Natural killer cell (primary cell): ENCODE measurements around the gene ENGASE. TPM values are rescaled to one million over a fixed set of nuclear protein-coding genes. Genes with fewer than 3 reads are reported as not detected.
"Not testable (repeated sequence)": the region's sequence is repeated elsewhere in the genome, so short reads cannot be mapped to it uniquely, and the experiment has no call there.

Source experiments
- ATAC-seq, 3 donors: fragments of 150-1000 bp in 2 of 3; fragments of 200-7000 bp in 1 of 3; cut with Tn5 transposase; 1 replicate in 1 of 3; 2 replicates in 2 of 3; pipeline ENCODE4 v1.10.0; 2021; ENCODE audit warnings: mild to moderate bottlenecking in 2 of 3, moderate library complexity in 2 of 3
- DNase-seq, 2 donors: peaks; one replicate each; pipeline versions ENCODE4 v3.0.0 to v3.0.0-alpha.2; 2013 to 2021; ENCODE audit warnings: mixed read lengths in 1 of 2
- H3K27ac ChIP-seq: one replicate; pipeline ENCODE4 v1.5.1; 2013; ENCODE audit warnings: mild to moderate bottlenecking, low read length
- H3K27me3 ChIP-seq: one replicate; pipeline ENCODE4 v1.6.1; 2013; ENCODE audit warnings: low read length; ENCODE audit not compliant: control insufficient read depth, insufficient read depth
- H3K36me3 ChIP-seq: one replicate; pipeline ENCODE4 v1.6.1; 2013; ENCODE audit warnings: low read length; ENCODE audit not compliant: control insufficient read depth, insufficient read depth
- H3K4me1 ChIP-seq: one replicate; pipeline ENCODE4 v1.6.1; 2013; ENCODE audit warnings: low read length; ENCODE audit not compliant: control insufficient read depth, insufficient read depth
- H3K4me3 ChIP-seq: one replicate; pipeline ENCODE4 v1.5.1; 2013; ENCODE audit warnings: low read length
- H3K9me3 ChIP-seq: one replicate; pipeline ENCODE4 v1.6.1; 2013; ENCODE audit warnings: low read length; ENCODE audit not compliant: control insufficient read depth, insufficient read depth
- H3K27ac Mint-ChIP-seq, 2 donors: one replicate each; pipeline ENCODE4 v1.8.0; 2022; ENCODE audit warnings: mild to moderate bottlenecking in 2 of 2, mixed read lengths in 2 of 2, moderate library complexity in 1 of 2
- H3K27me3 Mint-ChIP-seq, 2 donors: one replicate each; pipeline ENCODE4 v1.8.0; 2022; ENCODE audit warnings: low read depth in 2 of 2, mixed read lengths in 2 of 2
- H3K36me3 Mint-ChIP-seq: one replicate; pipeline ENCODE4 v1.8.0; 2022; ENCODE audit warnings: mixed read lengths
- H3K4me1 Mint-ChIP-seq, 2 donors: one replicate each; pipeline ENCODE4 v1.8.0; 2022; ENCODE audit warnings: mixed read lengths in 2 of 2
- H3K4me3 Mint-ChIP-seq: one replicate; pipeline ENCODE4 v1.8.0; 2022; ENCODE audit warnings: mild to moderate bottlenecking, moderate library complexity, mixed read lengths
- H3K9me3 Mint-ChIP-seq, 2 donors: one replicate each; pipeline ENCODE4 v1.8.0; 2022; ENCODE audit warnings: mixed read lengths in 2 of 2
- WGBS: methylation state at CpG from one replicate; pipeline ENCODE4 v1.1.7; 2013; ENCODE audit warnings: missing lambda C conversion rate; ENCODE audit not compliant: insufficient coverage; 5-methylcytosine and 5-hydroxymethylcytosine counted together
- intact Hi-C: fragments of 100-400 bp; cut with micrococcal nuclease; formaldehyde crosslinking; loops from one replicate; pipeline ENCODE4 v1.14.2; 2022
- total RNA-seq, 4 donors: library from RNA; stranded (reverse); fragments of 120-200 nt in 1 of 4; gene quantifications; one replicate each; pipeline versions ENCODE4 v1.2.3 to v1.2.4, GENCODE V29; 2013 to 2022
- TF ChIP-seq, protein P1 (sequence below): fragments of 200-600 bp; IDR thresholded peaks from one replicate; pipeline ENCODE4 v1.8.0; 2022; ENCODE audit warnings: antibody characterized with exemption

ENGASE gene
- total RNA-seq, 3 donors from 2014 or later (not counting 1 experiment from before 2014, with no cell fraction given): 56.0 to 86.4 (median 56.9) TPM

DNA sequence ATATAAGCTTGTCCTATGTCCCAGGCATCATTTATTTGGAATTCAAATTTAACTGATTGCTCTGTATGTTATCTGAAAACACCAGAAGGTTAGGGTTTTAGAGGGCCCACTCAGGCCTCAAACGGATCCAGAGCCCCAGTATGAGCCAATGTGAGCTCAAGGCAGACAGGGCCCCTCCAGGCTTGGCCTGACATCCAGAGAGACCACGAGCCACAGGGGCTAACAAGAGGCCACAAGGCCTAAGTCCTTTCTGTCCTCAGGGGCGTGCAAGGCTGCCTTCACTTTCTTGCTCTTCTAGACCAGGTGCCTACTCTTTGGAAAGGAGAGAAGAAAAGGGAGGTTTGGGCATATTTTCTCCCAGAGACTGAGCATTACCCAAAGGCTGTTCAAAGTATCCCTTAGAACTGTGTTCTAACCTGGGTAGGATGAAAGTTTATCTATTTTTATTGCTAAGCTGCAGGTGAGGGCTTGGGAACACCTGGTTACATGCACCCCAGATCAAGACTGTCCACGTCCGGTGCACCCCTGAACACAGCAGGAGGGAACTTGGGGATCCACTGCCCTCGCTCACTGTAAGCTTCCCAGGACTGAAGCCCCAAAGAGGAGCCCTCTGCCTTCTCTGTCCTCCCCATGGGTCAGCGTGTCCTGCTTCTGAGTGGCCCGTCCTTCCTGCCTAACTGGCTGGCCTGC is 1.5 kb upstream of the ENGASE start:
- Mint-ChIP-seq H3K4me1 (peaks cover 10 to 21% of the 10 kb centered on the region in 2 donors), H3K4me3 (no peak overlapping the region), H3K36me3 (no peaks in the 10 kb centered on the region), H3K27me3 (peaks cover 0 to 3% of the 10 kb centered on the region in 2 donors), H3K9me3 (no peaks in the 10 kb centered on the region), H3K27ac (no peak overlapping the region)
- H3K4me3 ChIP-seq: no peak overlapping the region
- H3K27ac ChIP-seq: no peak overlapping the region
- WGBS: 91% methylated on average over 8 of the region's 8 CpGs
- DNase-seq: no peak
- H3K27me3 ChIP-seq: no peaks in the 10 kb centered on the region
- intact Hi-C loops: no loop called here
- H3K4me1 ChIP-seq: peaks cover 23% of the 10 kb centered on the region
- no peaks in the 10 kb centered on the region for H3K9me3 ChIP-seq
- no peak for ATAC-seq
- TF ChIP-seq, protein P1, sequence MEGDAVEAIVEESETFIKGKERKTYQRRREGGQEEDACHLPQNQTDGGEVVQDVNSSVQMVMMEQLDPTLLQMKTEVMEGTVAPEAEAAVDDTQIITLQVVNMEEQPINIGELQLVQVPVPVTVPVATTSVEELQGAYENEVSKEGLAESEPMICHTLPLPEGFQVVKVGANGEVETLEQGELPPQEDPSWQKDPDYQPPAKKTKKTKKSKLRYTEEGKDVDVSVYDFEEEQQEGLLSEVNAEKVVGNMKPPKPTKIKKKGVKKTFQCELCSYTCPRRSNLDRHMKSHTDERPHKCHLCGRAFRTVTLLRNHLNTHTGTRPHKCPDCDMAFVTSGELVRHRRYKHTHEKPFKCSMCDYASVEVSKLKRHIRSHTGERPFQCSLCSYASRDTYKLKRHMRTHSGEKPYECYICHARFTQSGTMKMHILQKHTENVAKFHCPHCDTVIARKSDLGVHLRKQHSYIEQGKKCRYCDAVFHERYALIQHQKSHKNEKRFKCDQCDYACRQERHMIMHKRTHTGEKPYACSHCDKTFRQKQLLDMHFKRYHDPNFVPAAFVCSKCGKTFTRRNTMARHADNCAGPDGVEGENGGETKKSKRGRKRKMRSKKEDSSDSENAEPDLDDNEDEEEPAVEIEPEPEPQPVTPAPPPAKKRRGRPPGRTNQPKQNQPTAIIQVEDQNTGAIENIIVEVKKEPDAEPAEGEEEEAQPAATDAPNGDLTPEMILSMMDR: no peak
- H3K36me3 ChIP-seq: no peaks in the 10 kb centered on the region

DNA sequence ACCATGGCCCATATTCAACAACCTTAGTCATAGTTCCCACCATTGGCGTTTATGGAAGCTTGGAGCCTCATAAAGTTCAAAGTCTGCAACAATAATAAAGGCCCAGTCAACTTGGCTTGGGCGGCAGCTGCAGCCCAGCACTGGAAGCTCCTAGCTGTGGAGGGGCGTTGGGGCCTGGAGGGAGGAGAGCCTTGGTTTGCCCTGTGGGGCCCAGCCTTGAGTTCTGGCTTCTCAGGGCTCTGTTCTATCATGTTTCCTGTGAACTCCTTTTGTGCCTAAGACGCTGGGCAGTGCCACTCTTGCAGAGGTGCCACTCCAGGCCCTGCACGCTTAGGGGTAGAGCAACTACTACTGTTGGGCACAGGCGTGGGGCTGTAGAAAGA is 927 bp upstream of the ENGASE start:
- Histone ChIP-seq H3K4me1 (peaks cover 23% of the 10 kb centered on the region), H3K4me3 (no peak overlapping the region), H3K36me3 (no peaks in the 10 kb centered on the region), H3K9me3 (no peaks in the 10 kb centered on the region), H3K27ac (no peak overlapping the region), H3K27me3 (no peaks in the 10 kb centered on the region)
- WGBS: 98% methylated on average over 6 of the region's 6 CpGs
- TF ChIP-seq, protein P1: no peak
- intact Hi-C loops: loop anchor here (1.0 to 2.0 kb wide), 2 partner anchors 15 to 64 kb away; partner anchors contain the start of gene CANT1
- H3K9me3 Mint-ChIP-seq: no peaks in the 10 kb centered on the region
- H3K27me3 Mint-ChIP-seq: peaks cover 0 to 3% of the 10 kb centered on the region in 2 donors
- H3K4me1 Mint-ChIP-seq: peaks cover 10 to 21% of the 10 kb centered on the region in 2 donors
- no peak for DNase-seq
- no peak for ATAC-seq
- no peak overlapping the region for H3K27ac Mint-ChIP-seq
- no peak overlapping the region for H3K4me3 Mint-ChIP-seq
- H3K36me3 Mint-ChIP-seq: no peaks in the 10 kb centered on the region

DNA sequence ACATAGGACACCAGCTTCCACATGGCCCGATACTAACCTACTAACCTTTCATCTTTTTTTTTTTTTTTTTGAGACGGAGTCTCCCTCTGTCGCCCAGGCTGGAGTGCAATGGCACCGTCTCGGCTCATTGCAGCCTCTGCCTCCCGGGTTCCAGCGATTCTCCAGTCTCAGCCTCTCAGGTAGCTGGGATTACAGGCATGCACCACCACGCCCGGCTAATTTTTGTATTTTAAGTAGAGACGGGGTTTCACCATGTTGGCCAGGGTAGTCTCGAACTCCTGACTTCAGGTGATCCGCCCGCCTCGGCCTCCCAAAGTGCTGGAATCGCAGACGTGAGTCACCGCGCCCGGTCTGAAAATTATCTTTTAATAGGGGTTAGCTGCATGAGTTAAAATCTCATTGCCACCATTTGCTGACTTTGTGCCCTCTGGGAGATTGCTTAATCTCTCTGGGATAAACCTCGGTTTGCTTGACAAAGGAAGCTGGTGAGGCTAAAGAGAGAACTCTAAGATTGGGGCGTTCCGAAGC is 439 bp upstream of the ENGASE start:
- WGBS: 81% methylated on average over 22 of the region's 22 CpGs
- Histone ChIP-seq H3K4me1 (peaks cover 23% of the 10 kb centered on the region), H3K4me3 (peak overlapping the region; percentile 2)
- not testable (repeated sequence) for H3K9me3 ChIP-seq, ATAC-seq, H3K36me3 ChIP-seq, H3K27me3 Mint-ChIP-seq, H3K27ac ChIP-seq, H3K36me3 Mint-ChIP-seq, H3K27me3 ChIP-seq, H3K9me3 Mint-ChIP-seq, DNase-seq
- Mint-ChIP-seq H3K4me3 (peak overlapping the region; percentile 81), H3K4me1 (peaks cover 10 to 21% of the 10 kb centered on the region in 2 donors), H3K27ac (peak overlapping the region; percentile 75 to 91)
- intact Hi-C loops: loop anchor here (1.0 to 2.0 kb wide), 2 partner anchors 15 to 65 kb away; partner anchors contain the start of gene CANT1

- WGBS: 12% methylated on average over 6 of the region's 6 CpGs
- peaks cover 23% of the 10 kb centered on the region for H3K4me1 ChIP-seq
- no peaks in the 10 kb centered on the region for H3K27me3 ChIP-seq
- peak overlapping the region; percentile 88 for H3K4me3 Mint-ChIP-seq
- H3K36me3 Mint-ChIP-seq: no peaks in the 10 kb centered on the region
- H3K4me1 Mint-ChIP-seq: peaks cover 10 to 21% of the 10 kb centered on the region in 2 donors
- intact Hi-C loops: loop anchor here (2.0 kb wide), 1 partner anchor 17 kb away; no protein-coding TSS in a partner anchor
- H3K9me3 Mint-ChIP-seq: no peaks in the 10 kb centered on the region
- DNase-seq (peak in 1 of 2 donors; percentile 55), ATAC-seq (peak in 1 of 3 donors; percentile 15)
- peaks cover 7% of the 10 kb centered on the region for H3K36me3 ChIP-seq
- TF ChIP-seq, protein P1: no peak
- H3K9me3 ChIP-seq: no peaks in the 10 kb centered on the region
- H3K27me3 Mint-ChIP-seq: peaks cover 0 to 1% of the 10 kb centered on the region in 2 donors
- H3K4me3 ChIP-seq: peak overlapping the region; percentile 38
- H3K27ac ChIP-seq: peak overlapping the region; percentile 54
- peak overlapping the region; percentile 75 to 91 for H3K27ac Mint-ChIP-seq
These were observed 774 bp downstream of the ENGASE start for GRCh38 chr17:79075446-79075750.
